HEK293 (cell line): Measurements from ENCODE around the gene CIAO2B.

Source experiments
- GLIS2 ChIP-seq: fragments of 450-650 bp; formaldehyde crosslinking; IDR thresholded peaks from 2 replicates; pipeline ENCODE4 v1.5.1; 2016; ENCODE audit warnings: missing biosample characterization, missing genetic modification characterization
- MEIS1 ChIP-seq: sonication (generic); formaldehyde crosslinking; IDR thresholded peaks from 2 replicates; pipeline ENCODE4 v1.8.1; 2022; ENCODE audit warnings: missing genetic modification reagents, mild to moderate bottlenecking, borderline replicate concordance
- ZIC2 ChIP-seq: fragments of 450-650 bp; formaldehyde crosslinking; IDR thresholded peaks from 2 replicates; pipeline ENCODE4 v1.5.1; 2016; ENCODE audit warnings: missing biosample characterization, missing genetic modification characterization
- ZNF121 ChIP-seq: fragments of 450-650 bp; formaldehyde crosslinking; IDR thresholded peaks from 2 replicates; pipeline ENCODE4 v1.5.1; 2016; ENCODE audit warnings: missing biosample characterization, missing genetic modification characterization
- ZNF398 ChIP-seq: fragments of 450-650 bp; formaldehyde crosslinking; IDR thresholded peaks from 2 replicates; pipeline ENCODE4 v1.5.1; 2017; ENCODE audit warnings: missing biosample characterization, missing genetic modification characterization
- ZNF416 ChIP-seq: fragments of 450-650 bp; formaldehyde crosslinking; IDR thresholded peaks from 2 replicates; pipeline ENCODE4 v1.5.1; 2016; ENCODE audit warnings: missing biosample characterization, missing genetic modification characterization
- ZNF449 ChIP-seq: fragments of 450-650 bp; formaldehyde crosslinking; IDR thresholded peaks from 2 replicates; pipeline ENCODE4 v1.5.1; 2017; ENCODE audit warnings: missing biosample characterization, mild to moderate bottlenecking, missing genetic modification characterization, moderate library complexity
- ZNF639 ChIP-seq: fragments of 450-650 bp; formaldehyde crosslinking; IDR thresholded peaks from 2 replicates; pipeline ENCODE4 v1.5.1; 2016; ENCODE audit warnings: missing biosample characterization, missing genetic modification characterization
- ZNF76 ChIP-seq: fragments of 450-650 bp; formaldehyde crosslinking; IDR thresholded peaks from 2 replicates; pipeline ENCODE4; 2016; ENCODE audit warnings: low read depth, missing biosample characterization, missing genetic modification characterization, borderline replicate concordance
- TF ChIP-seq, protein P1 (sequence below): fragments of 450-650 bp; formaldehyde crosslinking; IDR thresholded peaks from 2 replicates; pipeline ENCODE4 v1.5.1; 2016; ENCODE audit warnings: missing biosample characterization, missing genetic modification characterization

- TF ChIP-seq, protein P1, sequence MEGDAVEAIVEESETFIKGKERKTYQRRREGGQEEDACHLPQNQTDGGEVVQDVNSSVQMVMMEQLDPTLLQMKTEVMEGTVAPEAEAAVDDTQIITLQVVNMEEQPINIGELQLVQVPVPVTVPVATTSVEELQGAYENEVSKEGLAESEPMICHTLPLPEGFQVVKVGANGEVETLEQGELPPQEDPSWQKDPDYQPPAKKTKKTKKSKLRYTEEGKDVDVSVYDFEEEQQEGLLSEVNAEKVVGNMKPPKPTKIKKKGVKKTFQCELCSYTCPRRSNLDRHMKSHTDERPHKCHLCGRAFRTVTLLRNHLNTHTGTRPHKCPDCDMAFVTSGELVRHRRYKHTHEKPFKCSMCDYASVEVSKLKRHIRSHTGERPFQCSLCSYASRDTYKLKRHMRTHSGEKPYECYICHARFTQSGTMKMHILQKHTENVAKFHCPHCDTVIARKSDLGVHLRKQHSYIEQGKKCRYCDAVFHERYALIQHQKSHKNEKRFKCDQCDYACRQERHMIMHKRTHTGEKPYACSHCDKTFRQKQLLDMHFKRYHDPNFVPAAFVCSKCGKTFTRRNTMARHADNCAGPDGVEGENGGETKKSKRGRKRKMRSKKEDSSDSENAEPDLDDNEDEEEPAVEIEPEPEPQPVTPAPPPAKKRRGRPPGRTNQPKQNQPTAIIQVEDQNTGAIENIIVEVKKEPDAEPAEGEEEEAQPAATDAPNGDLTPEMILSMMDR (tag by site-specific recombination), result no peak
- TF ChIP-seq ZIC2 (tag by site-specific recombination) (no peak), MEIS1 (no peak), ZNF76 (no peak), ZNF121 (tag by site-specific recombination) (no peak), ZNF398 (tag by site-specific recombination) (no peak), ZNF449 (tag by site-specific recombination) (no peak), ZNF639 (tag by site-specific recombination) (no peak), GLIS2 (tag by site-specific recombination) (no peak), ZNF416 (no peak)
These were observed 8.8 kb upstream of the CIAO2B start for GRCh38 chr16:66942981-66943380.
